ENCODE measurements around the gene PNPLA2.

PNPLA2 gene

GRCh38 chr11:778976-779954 is 39.4 kb upstream of the PNPLA2 start:
- DNase-seq, result no peak
- Mint-ChIP-seq H3K4me1 (peaks cover 19% of the 10 kb centered on the region), H3K36me3 (ENCODE audit: low read depth) (peaks cover 6% of the 10 kb centered on the region), H3K27ac (no peak overlapping the region), H3K27me3 (no peaks in the 10 kb centered on the region), H3K4me3 (peak overlapping the region; percentile 38), H3K9me3 (no peaks in the 10 kb centered on the region)
- no peak for ATAC-seq

- peaks cover 19% of the 10 kb centered on the region for H3K4me1 Mint-ChIP-seq
- no peak overlapping the region for H3K4me3 Mint-ChIP-seq
- H3K36me3 Mint-ChIP-seq (ENCODE audit: low read depth), result peaks cover 6% of the 10 kb centered on the region
- no peaks in the 10 kb centered on the region for H3K9me3 Mint-ChIP-seq
- H3K27me3 Mint-ChIP-seq, result no peaks in the 10 kb centered on the region
- no peak for DNase-seq
- ATAC-seq, result no peak
- no peak overlapping the region for H3K27ac Mint-ChIP-seq
Measured at GRCh38 chr11:779955-780532, 38.7 kb upstream of the PNPLA2 start.

GRCh38 chr11:782264-783174 is 36.2 kb upstream of the PNPLA2 start:
- Mint-ChIP-seq H3K36me3 (ENCODE audit: low read depth) (no peaks in the 10 kb centered on the region), H3K4me3 (no peak overlapping the region), H3K27me3 (no peaks in the 10 kb centered on the region), H3K4me1 (peaks cover 7% of the 10 kb centered on the region), H3K27ac (no peak overlapping the region), H3K9me3 (no peaks in the 10 kb centered on the region)
- no peak for DNase-seq
- no peak for ATAC-seq

GRCh38 chr11:783581-784015 is 35.1 kb upstream of the PNPLA2 start:
- Mint-ChIP-seq H3K27ac (no peak overlapping the region), H3K4me3 (no peak overlapping the region), H3K4me1 (peaks cover 5% of the 10 kb centered on the region), H3K9me3 (no peaks in the 10 kb centered on the region), H3K36me3 (ENCODE audit: low read depth) (no peaks in the 10 kb centered on the region), H3K27me3 (no peaks in the 10 kb centered on the region)
- peak; percentile 79 for ATAC-seq
- peak; percentile 57 for DNase-seq

GRCh38 chr11:786235-787083 is 32.3 kb upstream of the PNPLA2 start:
- H3K4me1 Mint-ChIP-seq, result peaks cover 5% of the 10 kb centered on the region
- H3K27ac Mint-ChIP-seq, result no peak overlapping the region
- ATAC-seq (no peak), DNase-seq (no peak)
- H3K27me3 Mint-ChIP-seq, result peaks cover 2% of the 10 kb centered on the region
- H3K4me3 Mint-ChIP-seq, result no peak overlapping the region
- peaks cover 3% of the 10 kb centered on the region for H3K36me3 Mint-ChIP-seq (ENCODE audit: low read depth)
- no peaks in the 10 kb centered on the region for H3K9me3 Mint-ChIP-seq

- H3K4me3 Mint-ChIP-seq, result no peak overlapping the region
- peaks cover 3% of the 10 kb centered on the region for H3K36me3 Mint-ChIP-seq (ENCODE audit: low read depth)
- H3K27me3 Mint-ChIP-seq, result peaks cover 2% of the 10 kb centered on the region
- H3K4me1 Mint-ChIP-seq, result peaks cover 5% of the 10 kb centered on the region
- no peak for ATAC-seq
- H3K27ac Mint-ChIP-seq, result no peak overlapping the region
- no peaks in the 10 kb centered on the region for H3K9me3 Mint-ChIP-seq
- no peak for DNase-seq
Measured at GRCh38 chr11:787084-787675, 31.5 kb upstream of the PNPLA2 start.

GRCh38 chr11:788009-788640 is 30.6 kb upstream of the PNPLA2 start:
- Mint-ChIP-seq H3K27me3 (peaks cover 2% of the 10 kb centered on the region), H3K4me3 (no peak overlapping the region), H3K27ac (no peak overlapping the region), H3K36me3 (ENCODE audit: low read depth) (peaks cover 3% of the 10 kb centered on the region), H3K9me3 (no peaks in the 10 kb centered on the region), H3K4me1 (peaks cover 5% of the 10 kb centered on the region)
- no peak for DNase-seq
- ATAC-seq, result no peak

GRCh38 chr11:788953-789940 is 29.5 kb upstream of the PNPLA2 start:
- peaks cover 2% of the 10 kb centered on the region for H3K27me3 Mint-ChIP-seq
- no peak for DNase-seq
- no peak overlapping the region for H3K27ac Mint-ChIP-seq
- H3K36me3 Mint-ChIP-seq (ENCODE audit: low read depth), result peaks cover 3% of the 10 kb centered on the region
- no peaks in the 10 kb centered on the region for H3K9me3 Mint-ChIP-seq
- H3K4me1 Mint-ChIP-seq, result peaks cover 2% of the 10 kb centered on the region
- no peak for ATAC-seq
- H3K4me3 Mint-ChIP-seq, result peak overlapping the region; percentile 26

- Mint-ChIP-seq H3K4me1 (peaks cover 2% of the 10 kb centered on the region), H3K36me3 (ENCODE audit: low read depth) (peaks cover 3% of the 10 kb centered on the region), H3K27me3 (peaks cover 2% of the 10 kb centered on the region), H3K9me3 (no peaks in the 10 kb centered on the region), H3K27ac (peak within 1 kb of the TSS; percentile 46), H3K4me3 (peak within 1 kb of the TSS; percentile 26)
- ATAC-seq (peak; percentile 21), DNase-seq (peak; percentile 61)
Measured at GRCh38 chr11:789943-790342, 28.8 kb upstream of the PNPLA2 start, which contains the start of gene CEND1. TSS of gene CEND1 (minus strand) at chr11:790090. CDS start at chr11:788576, 1,514 bp downstream.

- Mint-ChIP-seq H3K4me3 (no peak overlapping the region), H3K9me3 (no peaks in the 10 kb centered on the region), H3K4me1 (peaks cover 2% of the 10 kb centered on the region), H3K27ac (peak overlapping the region; percentile 46), H3K36me3 (ENCODE audit: low read depth) (peaks cover 3% of the 10 kb centered on the region), H3K27me3 (peaks cover 2% of the 10 kb centered on the region)
- DNase-seq (no peak), ATAC-seq (peak; percentile 15)
Measured at GRCh38 chr11:790721-791564, 27.8 kb upstream of the PNPLA2 start.

- DNase-seq (no peak), ATAC-seq (no peak)
- Mint-ChIP-seq H3K27me3 (peaks cover 2% of the 10 kb centered on the region), H3K36me3 (ENCODE audit: low read depth) (peaks cover 4% of the 10 kb centered on the region), H3K9me3 (no peaks in the 10 kb centered on the region), H3K27ac (no peak overlapping the region), H3K4me3 (no peak overlapping the region), H3K4me1 (peaks cover 9% of the 10 kb centered on the region)
Measured at GRCh38 chr11:791658-792534, 26.8 kb upstream of the PNPLA2 start.
